Measurements from ENCODE around the gene TENM4. TPM values are rescaled to one million over a fixed set of nuclear protein-coding genes. Genes with fewer than 3 reads are reported as not detected.

TENM4 gene
- total and polyA plus RNA-seq, 2 of the 13 experiments (the other 11 are each of a cell fraction or from before 2014, with no cell fraction given): not detected

DNA sequence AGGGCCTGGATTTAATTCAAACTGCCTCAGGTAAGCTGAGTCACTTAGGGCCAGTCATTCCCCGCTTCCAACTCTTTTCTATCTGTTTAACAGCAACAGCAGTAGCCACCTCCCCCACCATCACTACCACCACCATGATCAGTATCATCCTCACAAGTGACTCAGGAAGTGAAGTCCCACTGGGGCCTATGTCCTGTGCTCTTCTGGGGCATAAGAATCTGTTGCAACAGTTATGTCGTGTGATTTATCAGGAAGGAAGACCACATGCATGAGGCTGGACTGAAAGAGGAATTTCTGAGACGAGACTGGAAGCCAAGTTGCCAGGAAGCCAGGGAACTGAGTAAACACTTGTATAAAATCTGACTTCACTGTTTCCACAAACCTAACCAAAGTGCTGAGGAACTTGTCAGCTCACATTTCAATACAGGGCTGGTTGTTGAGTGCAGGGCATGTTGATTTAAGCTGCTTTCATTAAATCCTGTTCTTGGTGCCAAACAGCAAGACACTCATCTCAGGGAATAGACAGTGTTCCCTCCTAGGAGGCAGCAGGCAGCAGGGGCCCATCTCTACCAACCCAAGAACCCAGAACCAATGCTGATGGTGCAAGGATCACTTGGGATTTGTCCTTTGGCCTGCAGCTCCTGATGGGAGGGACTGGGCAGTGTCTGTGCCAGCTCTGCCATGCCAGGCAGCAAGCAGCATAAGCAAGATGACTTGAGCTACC, 639.5 kb downstream of the TENM4 start:
- Histone ChIP-seq H4K20me1 (ENCODE audit: insufficient read depth, low read length) (no peaks in the 10 kb centered on the region), H3K9me3 (ENCODE audit: low read length) (no peaks in the 10 kb centered on the region), H3K4me2 (ENCODE audit: low read depth, low read length) (no peak overlapping the region), H3K79me2 (ENCODE audit: insufficient read depth, low read length) (no peaks in the 10 kb centered on the region), H3K27ac (ENCODE audit: extremely low read length, insufficient read depth, low read length) (no peak overlapping the region), H3K4me3 (replicated peaks in 1 of 3; ENCODE audit: insufficient read depth in 1 of 3, low read depth in 2 of 3, low read length in 3 of 3) (no peak overlapping the region), H3K4me1 (ENCODE audit: insufficient read depth, low read length) (no peaks in the 10 kb centered on the region), H2AFZ (ENCODE audit: low read length) (no peak overlapping the region), H3K27me3 (ENCODE audit: control insufficient read depth in 1 of 2, insufficient read depth in 2 of 2, low read length in 2 of 2) (no peaks in the 10 kb centered on the region; a peak in 1 of 5 replicates), H3K36me3 (replicated peaks in 1 of 2; ENCODE audit: control insufficient read depth in 1 of 2, insufficient read depth in 2 of 2, low read length in 2 of 2) (no peaks in the 10 kb centered on the region), H3K9ac (ENCODE audit: insufficient read depth, low read depth, low read length) (no peak overlapping the region)
- POLR2A ChIA-PET: no interaction called here
- DNase-seq (ENCODE audit: low spot score): no peak
- in situ Hi-C loops (cut with HindIII; ENCODE audit: extremely low pct_ligation_motif_present, low pct_unique_long_range_greater_than_20kb) (no loop called here), intact Hi-C loops (cut with micrococcal nuclease; ENCODE audit: unreplicated experiment) (no loop called here)
- ATAC-seq: no peak
- no TSS peak for BruUV-seq (replicated peaks)
- no peak for FAIRE-seq
- TF ChIP-seq JUN (CRISPR knock-in tag; IDR thresholded peaks at IDR 0.05) (no peak), RERE (CRISPR knock-in tag; IDR thresholded peaks at IDR 0.05; ENCODE audit: low read depth) (no peak)
- 4% methylated on average over 2 of the region's 3 CpGs for WGBS (ENCODE audit: low lambda C conversion rate)
- CTCF ChIA-PET (ENCODE audit: low intra/inter-chr PET ratio, low total read pairs): no interaction called here

All from HepG2 (cell line).